NCI-H1694 treated with DMSO at 0.1 percent for 48 hours (cell line): ENCODE measurements around the gene SMAD1.
"Not testable (repeated sequence)": the region's sequence is repeated elsewhere in the genome, so short reads cannot be mapped to it uniquely, and the experiment has no call there.

Experiments
- DNase-seq: peaks from one replicate; lab custom pipeline; 2025; lab: John Stamatoyannopoulos, UW

SMAD1 gene

DNA sequence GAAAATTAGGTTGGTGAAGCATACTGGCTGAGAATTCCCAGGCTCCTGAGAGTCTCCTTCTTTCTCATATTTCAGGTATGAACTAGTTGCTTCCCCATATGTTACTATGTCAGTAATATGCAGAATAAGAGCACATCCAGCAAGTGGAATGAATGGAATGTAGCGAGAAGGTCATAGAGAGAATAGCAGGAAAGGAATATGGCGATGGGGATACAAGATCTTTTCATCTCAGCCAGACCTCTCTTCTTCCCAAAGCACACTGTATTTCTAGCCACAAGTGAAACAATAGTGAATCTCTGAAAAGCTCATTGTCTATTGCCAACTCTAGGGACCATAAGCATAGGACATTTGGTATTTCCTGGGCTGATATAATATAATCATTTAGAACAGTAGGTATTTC is 82.9 kb downstream of the SMAD1 start:
- no peak for DNase-seq

DNA sequence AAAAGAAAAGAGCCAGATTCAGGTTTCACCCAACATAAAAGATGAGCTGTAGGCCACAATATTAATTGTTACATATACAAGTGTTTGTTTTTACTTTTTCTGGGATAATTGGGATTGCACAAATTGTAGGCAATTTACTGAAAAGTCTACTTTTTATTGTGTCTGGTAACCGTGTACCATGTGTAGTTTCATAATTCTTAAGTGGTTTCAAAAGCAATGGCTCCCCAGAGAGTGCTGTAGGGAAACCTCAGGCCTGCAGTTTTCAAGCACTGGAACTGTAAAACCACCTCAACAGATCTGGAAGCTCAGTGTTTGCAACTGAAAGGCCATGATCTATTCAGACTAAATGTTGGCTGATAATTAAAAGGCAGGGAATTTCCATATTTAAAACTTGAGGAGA is 83.7 kb downstream of the SMAD1 start:
- no peak for DNase-seq

DNA sequence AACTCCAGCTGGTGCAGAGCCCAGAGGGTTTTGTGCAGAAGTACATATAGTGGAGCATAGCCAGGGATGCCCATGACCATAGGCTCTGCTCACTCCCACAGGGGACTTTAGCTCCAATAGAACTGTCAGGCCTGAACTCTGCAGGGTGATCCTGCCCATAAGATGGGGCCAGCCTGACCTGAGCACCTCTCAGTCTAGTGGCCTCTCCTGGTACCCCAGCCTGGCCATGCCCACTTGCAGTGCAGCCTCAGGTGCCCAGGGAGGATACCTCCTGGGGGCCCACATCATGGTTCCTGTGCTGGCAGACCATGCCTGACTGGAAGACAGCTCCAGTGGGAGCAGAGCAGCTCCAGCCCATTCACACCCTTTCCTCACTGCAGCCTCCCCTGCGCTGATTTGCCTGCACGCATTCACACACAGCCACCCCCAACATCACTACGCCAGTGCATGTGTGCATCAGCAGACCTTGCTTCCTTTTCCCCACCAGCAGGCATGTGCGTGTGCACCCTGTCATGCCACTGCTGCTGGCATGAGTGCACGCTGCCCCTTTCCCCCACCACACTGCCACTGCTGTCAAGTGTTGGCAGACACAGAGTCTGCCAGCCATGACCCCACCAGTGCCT is 84.5 kb downstream of the SMAD1 start:
- no peak for DNase-seq

DNA sequence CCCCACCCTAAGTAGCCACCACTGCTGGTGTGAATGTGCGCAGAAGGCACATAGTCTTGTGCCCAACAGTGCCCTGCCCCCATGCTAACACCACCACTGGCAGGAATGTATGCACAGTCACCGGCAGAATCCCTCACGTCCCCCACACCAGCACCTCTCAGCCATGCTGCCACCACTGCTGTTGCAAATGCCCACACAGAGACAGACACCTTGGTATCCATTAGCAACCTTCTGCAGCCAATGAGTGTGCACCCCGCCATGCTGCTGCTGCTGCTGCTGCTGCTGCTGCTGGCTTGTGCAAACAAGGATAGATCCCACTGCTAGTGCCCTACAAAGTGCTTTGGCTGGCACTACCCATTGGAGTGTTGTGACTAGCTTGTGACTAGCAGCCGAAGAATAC is 85.1 kb downstream of the SMAD1 start:
- no peak for DNase-seq

DNA sequence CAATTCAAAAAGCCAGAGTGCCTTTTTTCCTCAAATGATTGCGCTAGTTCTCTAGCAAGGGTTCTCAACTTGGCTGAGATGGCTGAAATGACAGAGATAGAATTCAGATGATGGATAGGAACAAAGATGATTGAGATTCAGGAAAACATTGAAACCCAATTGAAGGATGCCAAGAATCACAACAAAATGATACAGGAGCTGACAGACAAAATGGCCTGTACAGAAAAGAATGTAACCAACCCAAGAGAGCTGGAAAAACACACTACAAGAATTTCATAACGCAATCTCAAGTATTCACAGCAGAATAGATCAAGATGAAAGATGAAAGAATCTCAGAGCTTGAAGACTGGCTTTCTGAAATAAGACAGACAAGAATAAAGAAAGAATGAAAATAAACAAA is 85.9 kb downstream of the SMAD1 start:
- no peak for DNase-seq

DNA sequence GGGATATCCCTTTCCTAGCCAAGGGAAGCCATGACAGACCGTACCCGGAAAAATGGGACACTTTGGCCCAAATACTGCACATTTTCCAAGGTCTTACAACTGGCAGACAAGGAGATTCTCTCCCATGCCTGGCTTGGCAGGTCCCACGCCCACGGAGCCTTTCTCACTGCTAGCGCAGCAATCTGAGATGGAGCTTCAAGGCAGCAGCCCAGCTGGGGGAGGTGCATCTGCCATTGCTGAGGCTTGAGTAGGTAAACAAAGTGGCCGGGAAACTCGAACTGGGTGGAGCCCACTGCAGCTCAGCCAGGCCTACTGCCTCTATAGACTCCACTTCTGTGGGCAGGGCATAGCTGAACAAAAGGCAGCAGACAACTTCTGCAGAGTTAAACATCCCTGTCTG is 92.9 kb downstream of the SMAD1 start:
- DNase-seq, result not testable (repeated sequence)

DNA sequence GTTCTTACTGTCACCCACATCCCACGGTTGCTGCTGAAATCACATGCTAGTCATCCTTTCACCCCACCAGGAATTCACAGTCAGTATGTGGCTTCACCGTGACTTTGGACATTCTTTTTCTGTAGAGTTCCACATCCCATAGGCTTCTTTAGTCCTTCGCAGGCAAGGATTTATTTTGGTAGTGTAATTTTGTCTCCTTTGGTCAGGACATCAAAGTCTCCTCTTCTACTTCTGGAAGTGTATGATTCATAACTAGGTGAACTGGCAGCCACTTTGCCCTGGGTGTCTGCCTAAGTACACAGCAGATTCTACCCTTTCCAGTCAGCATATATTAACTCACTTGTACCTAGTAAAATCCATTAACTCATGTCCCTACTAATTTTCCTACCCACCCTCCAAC is 99.3 kb downstream of the SMAD1 start:
- DNase-seq, result no peak

DNA sequence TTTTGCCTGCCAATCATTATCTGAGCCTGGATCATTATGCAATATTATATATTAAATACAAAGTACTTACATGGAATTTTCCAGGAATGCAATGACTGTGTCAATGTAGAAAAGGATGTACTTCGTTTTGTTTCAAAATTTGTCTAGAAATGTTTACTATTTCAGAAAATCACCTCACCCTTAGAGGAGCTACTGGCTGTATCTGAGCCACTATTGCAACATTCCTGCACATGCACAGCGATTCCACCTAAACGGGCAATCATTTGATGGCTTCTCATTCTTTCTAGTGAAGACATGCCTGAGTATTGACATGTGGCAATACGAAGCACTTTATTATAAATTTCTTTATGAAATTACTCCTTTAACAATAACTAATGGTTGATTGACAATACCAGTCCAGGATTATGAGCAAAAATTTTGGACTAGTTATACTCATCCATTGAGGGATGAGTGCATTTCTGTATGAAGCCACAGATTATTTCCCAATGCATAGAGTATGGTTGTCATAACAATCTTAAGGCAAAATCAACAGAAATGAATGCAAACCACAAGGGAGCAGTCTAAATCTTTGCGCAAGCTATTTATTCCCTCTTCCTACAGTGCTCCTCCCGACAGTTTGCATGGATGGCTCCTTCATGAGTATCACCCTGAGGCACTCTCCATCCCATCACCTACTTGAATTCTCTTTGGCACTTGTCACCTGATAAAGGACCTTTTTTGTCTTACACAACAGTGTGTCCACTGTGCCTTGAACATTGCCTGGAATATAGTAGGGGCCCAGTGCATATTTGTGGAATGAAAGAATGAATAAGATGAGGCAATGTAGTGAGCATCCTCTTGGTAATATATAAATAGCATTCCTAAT is 101.8 kb downstream of the SMAD1 start:
- no peak for DNase-seq

DNA sequence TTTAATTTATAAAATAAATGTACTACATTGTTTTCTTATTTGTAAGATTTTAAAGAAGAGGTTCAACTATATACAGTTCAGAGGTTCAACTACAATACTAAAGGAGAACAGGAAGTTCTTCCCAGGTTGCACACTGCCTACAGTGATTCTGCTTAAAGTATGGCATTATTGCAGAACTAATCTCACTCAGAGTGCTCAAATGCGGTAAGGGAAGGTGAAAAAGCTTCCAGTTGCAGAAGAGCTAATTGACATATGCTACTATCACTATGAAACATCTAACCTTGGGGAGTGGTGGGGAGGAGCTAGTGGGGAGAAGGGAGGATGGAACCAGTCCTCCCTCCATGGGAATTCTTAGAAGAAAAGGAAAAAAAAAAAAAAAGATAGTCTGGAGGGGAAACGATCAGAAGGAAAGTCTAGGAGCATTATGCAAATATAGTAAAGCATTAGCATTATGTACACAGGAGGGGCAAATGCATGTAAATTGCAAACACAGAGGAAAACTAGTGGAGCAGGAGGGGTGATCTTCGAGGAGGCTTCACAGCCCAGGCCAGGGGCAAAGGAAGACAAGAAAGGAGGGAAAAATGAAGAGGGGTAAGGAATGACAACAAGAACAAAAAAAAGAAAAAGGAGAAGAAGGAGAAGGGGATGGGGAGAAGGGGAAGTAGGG is 105.6 kb downstream of the SMAD1 start:
- no peak for DNase-seq

DNA sequence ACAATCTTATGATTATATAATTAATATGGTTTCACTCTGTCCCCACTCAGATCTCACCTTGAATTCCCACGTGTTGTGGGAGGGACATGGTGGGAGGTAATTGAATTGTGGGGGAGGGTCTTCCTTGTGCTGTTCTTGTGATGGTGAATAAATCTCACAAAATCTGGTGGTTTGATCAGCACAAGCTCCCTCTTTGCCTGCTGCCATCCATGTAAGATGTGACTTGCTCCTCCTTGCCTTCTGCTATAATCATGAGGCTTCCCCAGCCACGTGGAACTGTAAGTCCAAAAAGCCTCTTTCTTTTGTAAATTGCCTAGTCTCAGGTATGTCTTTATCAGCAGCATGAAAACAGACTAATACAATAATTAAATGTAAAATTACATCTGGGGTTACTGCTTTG is 107.7 kb downstream of the SMAD1 start:
- DNase-seq, result not testable (repeated sequence)

DNA sequence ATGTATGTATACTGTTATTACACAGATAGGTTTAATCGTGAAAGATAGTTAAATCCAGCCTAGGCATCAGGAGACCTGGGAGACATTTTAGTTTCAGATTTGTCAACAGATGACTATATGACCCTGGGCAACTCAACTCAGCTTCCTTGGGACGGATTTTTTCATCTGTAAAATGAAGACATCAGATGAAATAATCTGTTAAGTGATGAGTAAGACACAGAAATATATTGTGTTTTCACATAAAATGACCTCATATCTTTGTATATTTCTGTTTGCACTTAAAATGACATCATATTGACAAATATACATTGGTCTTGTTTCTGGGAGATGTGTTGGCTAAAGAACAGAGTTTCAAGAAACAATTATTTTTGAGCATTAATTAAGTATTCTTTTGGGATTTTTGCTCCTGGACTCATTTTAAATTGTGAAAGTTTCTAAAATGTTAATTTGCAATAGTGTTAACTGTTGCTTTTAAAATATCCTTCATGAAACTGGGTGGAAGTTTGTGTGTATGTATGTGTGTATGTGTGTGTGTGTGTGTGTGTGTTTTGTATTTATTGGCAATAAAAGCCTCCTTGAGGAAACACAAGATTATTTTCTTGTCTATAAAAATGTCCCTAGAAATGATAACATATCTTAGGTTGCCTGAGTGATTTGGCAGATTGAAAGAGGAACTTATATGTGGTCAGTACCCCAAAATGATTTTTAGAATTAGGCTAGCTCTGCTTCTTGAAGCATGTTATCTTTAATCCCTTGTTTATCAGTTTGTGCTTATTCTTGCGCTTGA is 108.5 kb downstream of the SMAD1 start:
- DNase-seq, result no peak

DNA sequence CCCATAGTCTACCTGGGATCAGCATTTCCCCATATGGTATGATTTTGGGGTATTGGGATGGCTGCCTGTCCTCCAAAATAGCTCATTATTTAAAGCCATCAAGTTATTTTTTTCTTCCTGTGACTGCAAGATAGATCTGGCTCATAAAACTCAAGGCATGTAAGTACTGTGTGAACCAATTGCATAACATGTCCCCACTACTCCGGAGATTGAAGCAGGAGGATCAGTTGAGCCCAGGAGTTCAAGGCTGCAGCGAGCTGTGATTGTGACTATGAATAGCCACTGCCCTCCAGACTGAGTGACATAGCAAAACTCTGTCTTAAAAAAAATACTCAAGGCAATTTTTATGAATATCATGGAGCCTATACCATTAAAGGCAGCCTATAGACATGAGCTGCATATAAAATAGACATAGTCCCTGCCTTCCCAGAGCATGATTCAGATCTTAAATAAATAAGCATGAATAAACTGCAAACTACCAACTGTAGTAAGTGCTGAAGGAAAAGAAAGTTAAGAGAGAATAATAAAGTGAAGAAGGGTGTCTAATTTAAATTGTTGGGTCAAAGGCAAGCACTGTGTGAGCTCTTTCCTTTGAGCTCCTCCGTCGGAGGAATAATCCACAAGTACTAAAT is 120.6 kb downstream of the SMAD1 start:
- DNase-seq, result no peak

DNA sequence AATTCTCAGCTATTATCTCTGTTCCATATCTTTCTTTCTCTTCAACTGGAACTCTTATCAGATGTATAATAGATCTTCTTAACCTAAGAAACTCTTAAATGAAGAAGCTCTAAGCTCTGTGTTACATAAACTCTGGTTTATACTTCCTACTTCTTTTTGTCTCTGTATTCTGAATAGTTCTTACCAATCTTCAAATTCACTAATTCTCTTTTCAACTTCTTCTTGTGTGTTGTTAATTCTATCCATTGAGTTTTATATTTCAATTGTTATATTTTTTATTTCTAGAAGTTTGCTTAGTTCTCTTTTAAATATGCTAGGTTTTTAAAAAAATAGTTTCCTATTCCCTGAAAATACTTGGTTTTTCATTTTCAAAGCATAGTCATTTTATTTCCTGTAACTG is 124.3 kb downstream of the SMAD1 start:
- DNase-seq, result no peak
